ENCODE measurements around the gene NOM1. TPM values are rescaled to one million over a fixed set of nuclear protein-coding genes. Genes with fewer than 3 reads are reported as not detected.

Gene NOM1
- total RNA-seq, 1 experiment from 2014 or later: 31.7 TPM

- Histone ChIP-seq H2BK20ac (ENCODE audit: low read depth, low read length, poor library complexity, severe bottlenecking) (no peak overlapping the region), H3K14ac (ENCODE audit: insufficient read depth, low read length) (no peak overlapping the region; the same call in 1 of the 2 replicates), H3K9me3 (ENCODE audit: control insufficient read depth, low read depth, low read length) (no peaks in the 10 kb centered on the region), H3T11ph (ENCODE audit: low read length) (no peak overlapping the region), H4K20me1 (ENCODE audit: control insufficient read depth, insufficient read depth, insufficient read length) (no peaks in the 10 kb centered on the region), H2BK15ac (ENCODE audit: low read depth, low read length) (no peak overlapping the region), H2BK5ac (ENCODE audit: insufficient read length, low read length) (no peak overlapping the region), H3K79me1 (ENCODE audit: insufficient read depth, low read depth, low read length, poor library complexity, severe bottlenecking) (no peaks in the 10 kb centered on the region), H3K27ac (ENCODE audit: insufficient read length, low read depth, low read length) (no peak overlapping the region), H2AK5ac (ENCODE audit: insufficient read length, low read length) (no peak overlapping the region), H4K5ac (ENCODE audit: insufficient read length, low read depth, low read length) (no peak overlapping the region), H3K18ac (ENCODE audit: insufficient read length, low read depth, low read length) (no peak overlapping the region), H4K91ac (ENCODE audit: insufficient read length, low read depth, low read length) (no peak overlapping the region), H2BK120ac (ENCODE audit: low read depth, low read length, poor library complexity, severe bottlenecking) (no peak overlapping the region), H3K9ac (ENCODE audit: extremely low read depth, insufficient read length, low read length) (no peak overlapping the region), H3K23ac (ENCODE audit: insufficient read length, low read depth, low read length) (no peak overlapping the region), H3K56ac (ENCODE audit: insufficient read length, low read depth, low read length) (no peak overlapping the region), H3K23me2 (ENCODE audit: insufficient read length, low read depth, low read length, poor library complexity, severe bottlenecking) (no peaks in the 10 kb centered on the region), H3K79me2 (ENCODE audit: insufficient read depth, low read length) (no peaks in the 10 kb centered on the region), H3K4ac (ENCODE audit: low read depth, low read length) (no peak overlapping the region), H2BK12ac (ENCODE audit: insufficient read length, low read depth, low read length) (no peak overlapping the region), H4K8ac (replicated peaks; ENCODE audit: insufficient read length, low read depth, low read length) (no peak overlapping the region), H3K4me1 (ENCODE audit: insufficient read depth, low read length) (peaks cover 7% of the 10 kb centered on the region; the same call in 1 of the 2 replicates), H3K4me2 (ENCODE audit: insufficient read depth, insufficient read length, low read length) (no peak overlapping the region), H2AFZ (ENCODE audit: low read length) (no peak overlapping the region), H3K27me3 (ENCODE audit: insufficient read depth, low read length) (peaks cover 94% of the 10 kb centered on the region)
- Mint-ChIP-seq H3K4me3 (peak overlapping the region in 1 of 2 experiments; percentile 62; a peak in 1 of 5 replicates), H3K9me3 (peaks cover 2 to 10% of the 10 kb centered on the region in 2 experiments; a peak in 3 of 5 replicates), H3K36me3 (ENCODE audit: insufficient read depth in 1 of 3, low read depth in 3 of 3) (no peaks in the 10 kb centered on the region), H3K27me3 (ENCODE audit: low read depth) (peaks cover 99% of the 10 kb centered on the region), H3K27ac (no peak overlapping the region), H3K4me1 (peaks cover 35 to 46% of the 10 kb centered on the region in 2 experiments)
- no CpG with 5 or more reads among the region's 16 CpGs for WGBS (ENCODE audit: extremely low coverage, insufficient read length, low lambda C conversion rate)
- DNase-seq: peak; percentile 62
- no peak for TF ChIP-seq CTCF (conservative IDR thresholded peaks at IDR 0.05)
These were observed 67.0 kb downstream of the NOM1 start for GRCh38 chr7:157016352-157017041.

All from H9 (cell line).